Measurements from ENCODE around the gene HUNK. TPM values are rescaled to one million over a fixed set of nuclear protein-coding genes. Genes with fewer than 3 reads are reported as not detected.

HUNK gene
- polyA plus RNA-seq, 1 donor (not counting 4 experiments of a cell fraction or from before 2014, with no cell fraction given) = 0.03 TPM

DNA sequence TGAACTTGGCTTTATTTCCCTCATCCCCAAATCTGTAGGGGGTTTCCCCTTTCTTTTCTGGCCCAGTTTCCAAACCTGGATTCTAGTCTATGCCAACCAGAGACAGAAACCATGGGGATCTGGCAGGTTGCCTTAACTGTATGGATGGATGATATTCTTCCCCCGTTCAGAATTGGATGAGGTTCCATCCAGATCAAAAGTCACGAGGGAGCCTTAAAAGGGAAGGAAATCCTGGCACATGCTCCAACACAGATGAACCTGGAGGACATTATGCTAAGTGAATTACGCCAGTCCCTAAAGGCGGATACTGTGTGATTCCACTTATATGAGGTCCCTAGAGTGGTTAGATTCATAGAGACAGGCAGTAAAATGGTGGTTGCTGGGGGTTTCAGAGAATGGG is 124.4 kb downstream of the HUNK start:
- Histone ChIP-seq H3K9ac (ENCODE audit: control insufficient read depth, extremely low read depth, insufficient read depth, low read length) (no peak overlapping the region), H3K4me3 (ENCODE audit: control insufficient read depth in 2 of 3, extremely low read depth in 1 of 3, insufficient read depth in 2 of 3, low read depth in 1 of 3, low read length in 3 of 3) (no peak overlapping the region), H3K36me3 (ENCODE audit: control insufficient read depth in 2 of 2, extremely low read depth in 1 of 2, insufficient read depth in 2 of 2, low read length in 2 of 2) (no peaks in the 10 kb centered on the region), H3K4me1 (ENCODE audit: control insufficient read depth, extremely low read depth, insufficient read depth, low read length) (no peaks in the 10 kb centered on the region), H3K79me2 (ENCODE audit: control insufficient read depth, insufficient read depth, low read length) (no peaks in the 10 kb centered on the region), H2AFZ (ENCODE audit: control insufficient read depth, low read length) (no peak overlapping the region), H3K27me3 (ENCODE audit: control insufficient read depth, extremely low read depth, insufficient read depth, low read length) (no peaks in the 10 kb centered on the region), H3K9me1 (ENCODE audit: control insufficient read depth, extremely low read depth, insufficient read depth, low read length) (no peaks in the 10 kb centered on the region), H3K9me3 (ENCODE audit: control insufficient read depth, low read depth, low read length) (no peaks in the 10 kb centered on the region), H3K4me2 (ENCODE audit: control insufficient read depth, extremely low read depth, insufficient read depth, low read depth, low read length) (no peak overlapping the region), H3K27ac (ENCODE audit: control insufficient read depth, insufficient read depth, low read length) (no peak overlapping the region), H4K20me1 (ENCODE audit: control insufficient read depth, extremely low read depth, insufficient read depth, low read length) (no peaks in the 10 kb centered on the region)
- no peak for FAIRE-seq
- TF ChIP-seq, protein P1, sequence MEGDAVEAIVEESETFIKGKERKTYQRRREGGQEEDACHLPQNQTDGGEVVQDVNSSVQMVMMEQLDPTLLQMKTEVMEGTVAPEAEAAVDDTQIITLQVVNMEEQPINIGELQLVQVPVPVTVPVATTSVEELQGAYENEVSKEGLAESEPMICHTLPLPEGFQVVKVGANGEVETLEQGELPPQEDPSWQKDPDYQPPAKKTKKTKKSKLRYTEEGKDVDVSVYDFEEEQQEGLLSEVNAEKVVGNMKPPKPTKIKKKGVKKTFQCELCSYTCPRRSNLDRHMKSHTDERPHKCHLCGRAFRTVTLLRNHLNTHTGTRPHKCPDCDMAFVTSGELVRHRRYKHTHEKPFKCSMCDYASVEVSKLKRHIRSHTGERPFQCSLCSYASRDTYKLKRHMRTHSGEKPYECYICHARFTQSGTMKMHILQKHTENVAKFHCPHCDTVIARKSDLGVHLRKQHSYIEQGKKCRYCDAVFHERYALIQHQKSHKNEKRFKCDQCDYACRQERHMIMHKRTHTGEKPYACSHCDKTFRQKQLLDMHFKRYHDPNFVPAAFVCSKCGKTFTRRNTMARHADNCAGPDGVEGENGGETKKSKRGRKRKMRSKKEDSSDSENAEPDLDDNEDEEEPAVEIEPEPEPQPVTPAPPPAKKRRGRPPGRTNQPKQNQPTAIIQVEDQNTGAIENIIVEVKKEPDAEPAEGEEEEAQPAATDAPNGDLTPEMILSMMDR (optimal IDR thresholded peaks at IDR 0.05 in 1 of 3, IDR thresholded peaks at IDR 0.05 in 1 of 3, conservative IDR thresholded peaks at IDR 0.05 in 1 of 3; ENCODE audit: extremely low read depth in 1 of 3, insufficient read depth in 2 of 3, low read length in 3 of 3) = no peak
- TF ChIP-seq EZH2 (IDR thresholded peaks at IDR 0.05; ENCODE audit: low read length) = no peak
- DNase-seq (ENCODE audit: low read depth, low spot score) = no peak
- dilution Hi-C loops (cut with MboI; ENCODE audit: extremely low pct_ligation_motif_present, low sequenced_read_pairs) = no loop called here

DNA sequence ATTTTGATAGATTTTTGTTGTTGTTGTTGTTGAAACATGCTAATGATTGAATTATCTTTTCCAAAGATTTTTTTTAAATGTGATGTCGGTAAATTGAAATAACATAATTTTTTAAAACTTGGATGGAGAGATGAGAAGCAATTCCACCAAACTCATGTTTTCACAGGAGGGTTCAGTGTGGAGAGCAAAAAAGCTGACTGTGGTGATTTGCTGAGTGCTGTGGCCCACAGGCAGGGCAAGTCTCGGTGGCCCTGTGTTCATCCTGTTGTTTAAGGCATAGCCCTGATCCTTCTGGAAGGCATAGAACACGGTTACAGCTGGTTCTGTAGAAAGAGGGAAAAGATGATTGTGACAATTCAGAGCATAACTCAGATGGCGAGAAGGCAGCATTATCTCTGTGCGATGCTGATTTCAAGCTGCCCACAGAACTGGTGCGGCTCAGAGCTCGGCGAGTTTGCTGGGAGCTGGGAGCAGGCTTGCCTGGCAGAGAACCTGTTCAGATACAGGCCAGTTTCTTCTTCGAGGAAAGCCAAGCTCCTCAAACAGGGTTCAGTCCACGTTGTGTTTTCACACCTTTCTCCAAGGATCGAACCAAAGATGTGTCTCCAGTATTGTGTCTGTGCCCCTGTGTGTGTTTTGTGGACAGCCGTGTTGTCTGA is 127.1 kb downstream of the HUNK start:
- Histone ChIP-seq H3K36me3 (ENCODE audit: control insufficient read depth in 2 of 2, extremely low read depth in 1 of 2, insufficient read depth in 2 of 2, low read length in 2 of 2) (no peaks in the 10 kb centered on the region), H3K27ac (ENCODE audit: control insufficient read depth, insufficient read depth, low read length) (no peak overlapping the region), H3K9me1 (ENCODE audit: control insufficient read depth, extremely low read depth, insufficient read depth, low read length) (no peaks in the 10 kb centered on the region), H2AFZ (ENCODE audit: control insufficient read depth, low read length) (no peak overlapping the region), H3K4me1 (ENCODE audit: control insufficient read depth, extremely low read depth, insufficient read depth, low read length) (no peaks in the 10 kb centered on the region), H4K20me1 (ENCODE audit: control insufficient read depth, extremely low read depth, insufficient read depth, low read length) (no peaks in the 10 kb centered on the region), H3K9me3 (ENCODE audit: control insufficient read depth, low read depth, low read length) (no peaks in the 10 kb centered on the region), H3K27me3 (ENCODE audit: control insufficient read depth, extremely low read depth, insufficient read depth, low read length) (no peaks in the 10 kb centered on the region), H3K9ac (ENCODE audit: control insufficient read depth, extremely low read depth, insufficient read depth, low read length) (no peak overlapping the region), H3K4me2 (ENCODE audit: control insufficient read depth, extremely low read depth, insufficient read depth, low read depth, low read length) (no peak overlapping the region), H3K79me2 (ENCODE audit: control insufficient read depth, insufficient read depth, low read length) (no peaks in the 10 kb centered on the region), H3K4me3 (ENCODE audit: control insufficient read depth in 2 of 3, extremely low read depth in 1 of 3, insufficient read depth in 2 of 3, low read depth in 1 of 3, low read length in 3 of 3) (no peak overlapping the region)
- TF ChIP-seq EZH2 (IDR thresholded peaks at IDR 0.05; ENCODE audit: low read length) = no peak
- TF ChIP-seq, protein P1 (optimal IDR thresholded peaks at IDR 0.05 in 1 of 3, IDR thresholded peaks at IDR 0.05 in 1 of 3, conservative IDR thresholded peaks at IDR 0.05 in 1 of 3; ENCODE audit: extremely low read depth in 1 of 3, insufficient read depth in 2 of 3, low read length in 3 of 3) = no peak
- no peak for DNase-seq (ENCODE audit: low read depth, low spot score)
- FAIRE-seq = no peak
- dilution Hi-C loops (cut with MboI; ENCODE audit: extremely low pct_ligation_motif_present, low sequenced_read_pairs) = no loop called here
